DOHH2 (cell line): Measurements from ENCODE around the gene TMTC3.

Experiments
- H3F3A ChIP-seq: fragments of 200-600 bp; sonication (generic), shearing (Covaris generic); 2 replicates; pipeline ENCODE4 v1.6.0; 2016; ENCODE audit warnings: antibody characterized with exemption, mild to moderate bottlenecking; ENCODE audit not compliant: control insufficient read depth, insufficient read depth
- H3K27ac ChIP-seq: fragments of 200-600 bp; sonication (generic); 2 replicates; pipeline ENCODE4 v1.5.1; 2014; ENCODE audit warnings: low read depth, mild to moderate bottlenecking, low read length, moderate library complexity
- H3K27me3 ChIP-seq: fragments of 200-600 bp; sonication (generic); 2 replicates; pipeline ENCODE4 v1.6.1; 2014; ENCODE audit warnings: mild to moderate bottlenecking, low read length, mixed read lengths; ENCODE audit not compliant: control insufficient read depth
- H3K36me3 ChIP-seq: fragments of 200-600 bp; sonication (generic); 2 replicates; pipeline ENCODE4 v1.6.1; 2014; ENCODE audit warnings: mild to moderate bottlenecking, low read length, moderate library complexity, mixed read lengths; ENCODE audit not compliant: control insufficient read depth
- H3K4me1 ChIP-seq: fragments of 200-600 bp; sonication (generic); 2 replicates; pipeline ENCODE4 v1.6.1; 2014; ENCODE audit warnings: mild to moderate bottlenecking, low read length, mixed read lengths; ENCODE audit not compliant: control insufficient read depth
- H3K4me2 ChIP-seq: fragments of 200-600 bp; sonication (generic); 2 replicates; pipeline ENCODE4 v1.6.0; 2014; ENCODE audit warnings: mild to moderate bottlenecking, low read length, moderate library complexity
- H3K4me3 ChIP-seq: fragments of 200-600 bp; sonication (generic); 2 replicates; pipeline ENCODE4 v1.5.1; 2014; ENCODE audit warnings: mild to moderate bottlenecking, low read length, mixed read lengths
- H3K79me2 ChIP-seq: fragments of 200-600 bp; sonication (generic); 2 replicates; pipeline ENCODE4 v1.6.1; 2014; ENCODE audit warnings: mild to moderate bottlenecking, low read length, mixed read lengths; ENCODE audit not compliant: control insufficient read depth
- H3K9me2 ChIP-seq: fragments of 200-600 bp; sonication (generic); replicated peaks from 2 replicates; pipeline ENCODE4 v1.6.1; 2014; ENCODE audit warnings: mild to moderate bottlenecking, low read length, mixed read lengths; ENCODE audit not compliant: control insufficient read depth
- H3K9me3 ChIP-seq: fragments of 200-600 bp; sonication (generic); 2 replicates; pipeline ENCODE4 v1.6.1; 2014; ENCODE audit warnings: antibody characterized with exemption, low read length, mixed read lengths; ENCODE audit not compliant: control insufficient read depth, insufficient read depth
- H4K20me1 ChIP-seq: fragments of 200-600 bp; sonication (generic); 2 replicates; pipeline ENCODE4 v1.6.0; 2014; ENCODE audit warnings: low read depth, mild to moderate bottlenecking, antibody characterized with exemption, low read length, moderate library complexity; ENCODE audit not compliant: control insufficient read depth, insufficient read depth
- CTCF ChIP-seq: fragments of 200-600 bp; sonication (generic); IDR thresholded peaks from one replicate; pipeline ENCODE4 v1.5.1; 2014; ENCODE audit warnings: antibody characterized with exemption, mild to moderate bottlenecking, low read depth, low read length; ENCODE audit not compliant: poor library complexity, severe bottlenecking
- EZH2phosphoT487 ChIP-seq: fragments of 200-600 bp; sonication (generic); IDR thresholded peaks from 2 replicates; pipeline ENCODE4 v1.6.1; 2017; ENCODE audit warnings: borderline replicate concordance, mild to moderate bottlenecking, antibody characterized with exemption, low read length, moderate library complexity, mixed read lengths

TMTC3 gene

DNA sequence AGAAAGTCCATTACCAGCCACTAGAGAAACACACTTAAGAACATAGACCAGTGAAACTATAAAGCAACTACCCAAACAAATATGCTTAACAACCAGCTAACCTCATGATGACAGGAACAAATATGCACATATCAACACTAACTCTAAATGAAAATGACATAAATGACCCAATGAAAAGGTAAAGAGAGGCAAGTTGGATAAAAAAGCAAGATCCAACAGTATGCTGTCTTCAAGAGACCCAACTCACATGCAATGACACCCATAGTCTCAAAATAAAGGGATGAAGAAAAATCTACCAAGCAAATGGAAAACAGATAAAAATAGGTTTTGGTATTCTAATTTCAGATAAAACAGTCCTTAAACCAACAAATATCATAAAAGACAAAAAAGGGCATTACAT lies 77.8 kb downstream of the TMTC3 start:
- Histone ChIP-seq H3K9me2 (no peaks in the 10 kb centered on the region), H3K4me1 (no peaks in the 10 kb centered on the region), H4K20me1 (no peaks in the 10 kb centered on the region), H3K79me2 (no peaks in the 10 kb centered on the region), H3F3A (no peaks in the 10 kb centered on the region), H3K9me3 (peaks cover 4% of the 10 kb centered on the region; the same call in 1 of the 2 replicates), H3K4me2 (no peak overlapping the region), H3K27me3 (no peaks in the 10 kb centered on the region), H3K4me3 (no peak overlapping the region), H3K27ac (no peak overlapping the region), H3K36me3 (no peaks in the 10 kb centered on the region)
- TF ChIP-seq EZH2phosphoT487 (no peak), CTCF (no peak)

DNA sequence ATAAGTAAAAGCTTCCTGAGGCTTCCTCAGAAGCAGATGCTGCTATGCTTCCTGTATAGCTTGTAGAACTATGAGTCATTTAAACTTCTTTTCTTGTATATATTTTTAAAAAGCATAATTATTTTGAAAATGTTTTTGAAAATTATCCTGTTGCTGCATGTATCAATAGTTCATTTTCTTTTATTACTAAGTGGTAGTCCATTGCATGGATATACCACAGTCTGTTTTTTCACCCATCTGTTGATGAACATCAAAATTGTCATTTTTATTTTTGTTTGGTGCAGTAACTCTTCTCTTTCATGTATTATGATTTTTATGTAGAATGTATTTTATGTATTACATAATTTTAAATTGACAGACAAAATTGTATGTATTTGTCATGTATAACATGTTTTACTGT lies 81.4 kb downstream of the TMTC3 start:
- TF ChIP-seq CTCF = no peak
- no peak for TF ChIP-seq EZH2phosphoT487
- H3K4me1 ChIP-seq = peaks cover 13% of the 10 kb centered on the region
- H3F3A ChIP-seq = no peaks in the 10 kb centered on the region
- H3K9me2 ChIP-seq = no peaks in the 10 kb centered on the region
- no peaks in the 10 kb centered on the region for H3K27me3 ChIP-seq
- peaks cover 4% of the 10 kb centered on the region; the same call in 1 of the 2 replicates for H3K9me3 ChIP-seq
- no peaks in the 10 kb centered on the region for H3K36me3 ChIP-seq
- H3K27ac ChIP-seq = no peak overlapping the region
- no peaks in the 10 kb centered on the region for H3K79me2 ChIP-seq
- H3K4me2 ChIP-seq = no peak overlapping the region
- H4K20me1 ChIP-seq = no peaks in the 10 kb centered on the region
- H3K4me3 ChIP-seq = no peak overlapping the region

GRCh38 chr12:88225776-88226175 lies 83.7 kb downstream of the TMTC3 start:
- no peaks in the 10 kb centered on the region for H3K9me3 ChIP-seq
- TF ChIP-seq CTCF = no peak
- no peak for TF ChIP-seq EZH2phosphoT487
- H3K27me3 ChIP-seq = no peaks in the 10 kb centered on the region
- no peak overlapping the region for H3K4me2 ChIP-seq
- no peak overlapping the region for H3K4me3 ChIP-seq
- no peaks in the 10 kb centered on the region for H3K36me3 ChIP-seq
- no peaks in the 10 kb centered on the region for H3K79me2 ChIP-seq
- H3F3A ChIP-seq = no peaks in the 10 kb centered on the region
- no peaks in the 10 kb centered on the region for H4K20me1 ChIP-seq
- H3K27ac ChIP-seq = no peak overlapping the region
- H3K4me1 ChIP-seq = peaks cover 13% of the 10 kb centered on the region
- no peaks in the 10 kb centered on the region for H3K9me2 ChIP-seq

DNA sequence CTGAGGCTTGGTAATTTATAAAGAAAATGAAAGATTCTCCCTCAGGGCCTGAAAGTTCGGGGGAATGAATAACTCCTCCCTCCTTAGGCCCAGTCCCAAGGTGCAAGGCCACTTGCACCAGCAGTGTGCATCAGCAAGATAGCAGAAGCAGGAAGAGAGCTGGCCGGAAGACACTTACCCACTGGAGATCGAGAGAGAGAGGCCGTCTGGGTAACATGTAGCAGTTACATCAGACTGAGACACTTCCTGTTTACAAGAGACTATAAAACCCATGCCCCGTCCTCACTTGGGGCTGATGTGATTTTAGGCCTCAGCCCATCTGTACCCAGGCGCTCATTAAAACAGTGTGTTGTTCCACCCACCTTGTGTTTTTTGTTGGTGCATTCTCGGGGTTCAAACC lies 85.2 kb downstream of the TMTC3 start:
- Histone ChIP-seq H3K4me1 (peaks cover 13% of the 10 kb centered on the region), H3K27ac (no peak overlapping the region), H3K4me3 (no peak overlapping the region), H3K9me3 (no peaks in the 10 kb centered on the region), H4K20me1 (no peaks in the 10 kb centered on the region), H3K79me2 (no peaks in the 10 kb centered on the region), H3K27me3 (no peaks in the 10 kb centered on the region), H3K4me2 (no peak overlapping the region), H3K9me2 (no peaks in the 10 kb centered on the region), H3F3A (no peaks in the 10 kb centered on the region), H3K36me3 (no peaks in the 10 kb centered on the region)
- no peak for TF ChIP-seq EZH2phosphoT487
- no peak for TF ChIP-seq CTCF
